ENCODE results near the gene PEAR1.

GRCh38 chr1:156911577-156912298, 18.2 kb downstream of the PEAR1 start:
- TF ChIP-seq CTCF (IDR thresholded peaks at IDR 0.05): no peak
- TF ChIP-seq POLR2A (IDR thresholded peaks at IDR 0.05): no peak
